Glomerular endothelial cell (primary cell): ENCODE measurements around the gene OXCT1. TPM values are rescaled to one million over a fixed set of nuclear protein-coding genes. Genes with fewer than 3 reads are reported as not detected.
"Not testable (repeated sequence)": the region's sequence is repeated elsewhere in the genome, so short reads cannot be mapped to it uniquely, and the experiment has no call there.

Experiments
- DNase-seq: peaks from one replicate; pipeline ENCODE4 v3.0.0-alpha.2; 2011; ENCODE audit warnings: low read depth, low spot score; ENCODE audit errors: extremely low read depth
- total RNA-seq: library from RNA; depleted of rRNA; stranded (reverse); fragments of >200 nt; gene quantifications from 2 replicates; pipeline ENCODE4 v1.2.3, GENCODE V29; 2015

Gene OXCT1
- total RNA-seq, 1 donor from 2014 or later, result 14.1 TPM

GRCh38 chr5:41875121-41875520 is 4.9 kb upstream of the OXCT1 start:
- no peak for DNase-seq

GRCh38 chr5:41874512-41875060 is 4.4 kb upstream of the OXCT1 start:
- no peak for DNase-seq

GRCh38 chr5:41871852-41872251 is 1.6 kb upstream of the OXCT1 start:
- DNase-seq, result no peak

- no peak for DNase-seq
Observed at GRCh38 chr5:41870627-41871048, 413 bp upstream of the OXCT1 start.

- DNase-seq, result no peak
Observed at GRCh38 chr5:41869151-41869723, 988 bp downstream of the OXCT1 start.

- no peak for DNase-seq
Observed at GRCh38 chr5:41863871-41864486, 6.2 kb downstream of the OXCT1 start.

- DNase-seq, result no peak
Observed at GRCh38 chr5:41858890-41859289, 11.3 kb downstream of the OXCT1 start.

- DNase-seq, result no peak
Observed at GRCh38 chr5:41857989-41858388, 12.2 kb downstream of the OXCT1 start.

- peak; percentile 77 for DNase-seq
Observed at GRCh38 chr5:41856644-41857491, 13.4 kb downstream of the OXCT1 start.

- no peak for DNase-seq
Observed at GRCh38 chr5:41852293-41852692, 17.9 kb downstream of the OXCT1 start.

- no peak for DNase-seq
Observed at GRCh38 chr5:41851116-41851515, 19.1 kb downstream of the OXCT1 start.

GRCh38 chr5:41848983-41849382 is 21.2 kb downstream of the OXCT1 start:
- no peak for DNase-seq

- not testable (repeated sequence) for DNase-seq
Observed at GRCh38 chr5:41845751-41846150, 24.5 kb downstream of the OXCT1 start.

GRCh38 chr5:41844502-41844901 is 25.7 kb downstream of the OXCT1 start:
- DNase-seq, result no peak

GRCh38 chr5:41843456-41844370 is 26.5 kb downstream of the OXCT1 start:
- no peak for DNase-seq

GRCh38 chr5:41842777-41843176 is 27.4 kb downstream of the OXCT1 start:
- DNase-seq, result no peak

- no peak for DNase-seq
Observed at GRCh38 chr5:41841325-41841724, 28.9 kb downstream of the OXCT1 start.

- DNase-seq, result no peak
Observed at GRCh38 chr5:41840251-41840650, 30.0 kb downstream of the OXCT1 start.

- DNase-seq, result no peak
Observed at GRCh38 chr5:41837793-41838192, 32.4 kb downstream of the OXCT1 start.

GRCh38 chr5:41835645-41836044 is 34.6 kb downstream of the OXCT1 start:
- DNase-seq, result no peak

- DNase-seq, result no peak
Observed at GRCh38 chr5:41834506-41834905, 35.7 kb downstream of the OXCT1 start.
